Endothelial cell of umbilical vein (primary cell): Measurements from ENCODE around the gene PGBD2. TPM values are rescaled to one million over a fixed set of nuclear protein-coding genes. Genes with fewer than 3 reads are reported as not detected.

Experiments used
- BruUV-seq: library from RNA; stranded (reverse); fragments of 400-500 nt; replicated peaks from 2 replicates; lab custom pipeline; 2021; lab: Mats Ljungman, UMichigan
- CTCF ChIA-PET: fragments of 300-600, 350-600 bp; sonication (Branson Sonifier 250); formaldehyde crosslinking; loops from one replicate; lab custom pipeline; 2021; ENCODE audit warnings: antibody characterized with exemption, inconsistent platforms; lab: Charles Lee
- POLR2A ChIA-PET: fragments of 300-600, 350-600 bp; sonication (Branson Sonifier 250); formaldehyde crosslinking; loops from one replicate; lab custom pipeline; 2021; ENCODE audit warnings: antibody characterized with exemption, inconsistent platforms; lab: Charles Lee
- DNase-seq: peaks from one replicate; pipeline ENCODE4 v3.0.0-alpha.2; 2011; ENCODE audit warnings: low read depth, low spot score
- FAIRE-seq: peaks from 2 replicates; lab custom pipeline; 2011; peaks lifted over from hg19 to GRCh38; lab: Jason Lieb, UNC
- H2AFZ ChIP-seq: 2 replicates; pipeline ENCODE4 v1.6.0; 2012; ENCODE audit warnings: low read depth, low read length, control low read depth, inconsistent platforms
- H3K27ac ChIP-seq: 2 replicates; pipeline ENCODE4 v1.5.1; 2011; ENCODE audit warnings: low read depth, mild to moderate bottlenecking, control low read depth, low read length, moderate library complexity; ENCODE audit not compliant: insufficient read depth
- H3K27me3 ChIP-seq, 2 experiments: 2 replicates each; pipeline versions ENCODE4 v1.6.0 to v1.6.1; 2011; ENCODE audit warnings: low read length in 2 of 2, mixed read lengths in 1 of 2; ENCODE audit not compliant: control insufficient read depth in 2 of 2, insufficient read depth in 2 of 2
- H3K36me3 ChIP-seq, 2 experiments: 2 replicates in 1 of 2; 3 replicates in 1 of 2; pipeline ENCODE4 v1.5.1; 2011; ENCODE audit warnings: low read length in 2 of 2, mild to moderate bottlenecking in 1 of 2, moderate library complexity in 1 of 2; ENCODE audit not compliant: control insufficient read depth in 2 of 2, insufficient read depth in 2 of 2; ENCODE audit errors: extremely low read depth in 1 of 2
- H3K4me1 ChIP-seq: 3 replicates; pipeline ENCODE4 v1.5.1; 2011; ENCODE audit warnings: mild to moderate bottlenecking, low read length; ENCODE audit not compliant: control insufficient read depth, insufficient read depth; ENCODE audit errors: extremely low read depth
- H3K4me2 ChIP-seq: 2 replicates; pipeline ENCODE4 v1.6.1; 2011; ENCODE audit warnings: low read length, control low read depth, mixed read lengths; ENCODE audit not compliant: insufficient read depth
- H3K4me3 ChIP-seq, 3 experiments: fragments of 200-600 bp in 1 of 3; sonication (generic), shearing (Covaris generic) in 1 of 3; replicated peaks in 1 of 3; 2 replicates each; pipeline ENCODE4 v1.5.1; 2011 to 2016; ENCODE audit warnings: control low read depth in 3 of 3, low read length in 3 of 3, mild to moderate bottlenecking in 2 of 3, inconsistent platforms in 1 of 3, low read depth in 1 of 3, moderate library complexity in 1 of 3; ENCODE audit not compliant: insufficient read depth in 1 of 3
- H3K79me2 ChIP-seq: 2 replicates; pipeline ENCODE4 v1.6.0; 2012; ENCODE audit warnings: low read length, inconsistent platforms; ENCODE audit not compliant: control insufficient read depth, insufficient read depth
- H3K9ac ChIP-seq: replicated peaks from 2 replicates; pipeline ENCODE3; 2011; ENCODE audit warnings: low read length, control low read depth; ENCODE audit not compliant: insufficient read depth; ENCODE audit errors: extremely low read depth
- H3K9me1 ChIP-seq: replicated peaks from 3 replicates; pipeline ENCODE4 v1.6.0; 2011; ENCODE audit warnings: mild to moderate bottlenecking, low read length; ENCODE audit not compliant: control insufficient read depth, insufficient read depth; ENCODE audit errors: extremely low read depth
- H3K9me3 ChIP-seq: replicated peaks from 2 replicates; pipeline ENCODE4 v1.5.1; 2012; ENCODE audit warnings: low read length, inconsistent platforms; ENCODE audit not compliant: control insufficient read depth, insufficient read depth
- H4K20me1 ChIP-seq: replicated peaks from 2 replicates; pipeline ENCODE3; 2011; ENCODE audit warnings: mild to moderate bottlenecking, low read length; ENCODE audit not compliant: control insufficient read depth, insufficient read depth; ENCODE audit errors: extremely low read depth
- EZH2 ChIP-seq: IDR thresholded peaks from 2 replicates; pipeline ENCODE4 v1.6.1; 2012; ENCODE audit warnings: borderline replicate concordance, low read depth, mild to moderate bottlenecking, moderate library complexity, low read length, inconsistent platforms; ENCODE audit not compliant: severe bottlenecking
- FOS ChIP-seq: IDR thresholded peaks from 2 replicates; pipeline ENCODE4 v1.6.1; 2011; ENCODE audit warnings: mild to moderate bottlenecking, low read length, moderate library complexity, borderline replicate concordance; ENCODE audit not compliant: insufficient read depth
- GATA2 ChIP-seq: IDR thresholded peaks from 2 replicates; pipeline ENCODE4 v1.7.0; 2011; ENCODE audit warnings: low read depth, mild to moderate bottlenecking, moderate library complexity, mixed read lengths, low read length; ENCODE audit not compliant: insufficient read length, insufficient read depth
- POLR2A ChIP-seq: IDR thresholded peaks from 2 replicates; pipeline ENCODE4 v1.6.1; 2012; ENCODE audit warnings: low read depth, mild to moderate bottlenecking, control low read depth, low read length
- POLR2AphosphoS5 ChIP-seq: IDR thresholded peaks from 2 replicates; pipeline ENCODE4 v1.6.1; 2012; ENCODE audit warnings: low read depth, mild to moderate bottlenecking, control low read depth, low read length, moderate library complexity; ENCODE audit not compliant: insufficient read depth
- dilution Hi-C: fragments of 300-500 bp; cut with MboI; formaldehyde crosslinking; loops from one replicate; pipeline ENCODE4 v1.15.0; 2019; ENCODE audit warnings: low sequenced_read_pairs; ENCODE audit not compliant: extremely low pct_ligation_motif_present
- intact Hi-C: fragments of 100-400 bp; cut with micrococcal nuclease; formaldehyde crosslinking; loops from one replicate; pipeline ENCODE4 v1.10.0; 2022
- polyA plus RNA-seq, 4 experiments: library from polyadenylated mRNA; depleted of rRNA in 3 of 4; stranded (reverse) in 3 of 4; unstranded in 1 of 4; fragments of >200 nt; gene quantifications; 2 replicates each; pipeline versions ENCODE4 v1.2.1 to v1.2.3, GENCODE V29; 2011 to 2012; ENCODE audit warnings: missing spikeins in 1 of 4
- total RNA-seq: library from RNA; stranded (reverse); gene quantifications from 2 replicates; pipeline ENCODE4 v1.2.3, GENCODE V29; 2021
- TF ChIP-seq, protein P1 (sequence below), 2 donors: IDR thresholded peaks; 1 replicate in 1 of 2; 2 replicates in 1 of 2; pipeline ENCODE4 v1.5.1; 2011; ENCODE audit warnings: low read length in 2 of 2, mild to moderate bottlenecking in 2 of 2, moderate library complexity in 2 of 2, control low read depth in 1 of 2, inconsistent platforms in 1 of 2, low read depth in 1 of 2; ENCODE audit not compliant: insufficient read depth in 1 of 2; ENCODE audit errors: extremely low read depth in 1 of 2
- TF ChIP-seq, protein P2 (sequence below): IDR thresholded peaks from 2 replicates; pipeline ENCODE4 v1.6.1; 2011; ENCODE audit not compliant: insufficient read depth, insufficient read length

The PGBD2 gene
- total and polyA plus RNA-seq, 2 donors (not counting 3 experiments of a cell fraction or from before 2014, with no cell fraction given): 5.2 to 6.1 TPM

DNA sequence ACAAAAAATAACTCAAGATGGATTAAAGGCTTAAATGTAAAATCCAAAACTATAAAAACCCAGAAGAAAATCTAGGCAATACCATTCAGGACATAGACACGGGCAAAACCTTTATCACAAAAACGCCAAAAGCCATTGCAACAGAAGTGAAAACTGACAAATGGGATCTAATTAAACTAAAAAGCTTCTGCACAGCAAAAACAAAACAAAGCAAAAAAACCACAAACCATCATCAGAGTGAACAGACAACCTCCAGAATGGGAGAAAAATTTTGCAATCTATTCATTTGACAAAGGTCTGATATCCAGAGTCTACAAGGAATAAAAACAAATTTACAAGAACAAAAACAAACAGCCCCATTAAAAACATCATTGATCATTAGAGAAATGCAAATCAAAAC is 4.5 kb upstream of the PGBD2 start:
- BruUV-seq: no TSS peak
- H3K79me2 ChIP-seq: no peaks in the 10 kb centered on the region
- H3K4me3 ChIP-seq: no peak overlapping the region
- no peak for FAIRE-seq
- H3K27ac ChIP-seq: no peak overlapping the region
- intact Hi-C loops (no loop called here), dilution Hi-C loops (no loop called here)
- H3K4me2 ChIP-seq: no peak overlapping the region
- H3K9me3 ChIP-seq: no peaks in the 10 kb centered on the region
- TF ChIP-seq POLR2AphosphoS5: no peak
- no peak for TF ChIP-seq GATA2
- TF ChIP-seq, protein P1, sequence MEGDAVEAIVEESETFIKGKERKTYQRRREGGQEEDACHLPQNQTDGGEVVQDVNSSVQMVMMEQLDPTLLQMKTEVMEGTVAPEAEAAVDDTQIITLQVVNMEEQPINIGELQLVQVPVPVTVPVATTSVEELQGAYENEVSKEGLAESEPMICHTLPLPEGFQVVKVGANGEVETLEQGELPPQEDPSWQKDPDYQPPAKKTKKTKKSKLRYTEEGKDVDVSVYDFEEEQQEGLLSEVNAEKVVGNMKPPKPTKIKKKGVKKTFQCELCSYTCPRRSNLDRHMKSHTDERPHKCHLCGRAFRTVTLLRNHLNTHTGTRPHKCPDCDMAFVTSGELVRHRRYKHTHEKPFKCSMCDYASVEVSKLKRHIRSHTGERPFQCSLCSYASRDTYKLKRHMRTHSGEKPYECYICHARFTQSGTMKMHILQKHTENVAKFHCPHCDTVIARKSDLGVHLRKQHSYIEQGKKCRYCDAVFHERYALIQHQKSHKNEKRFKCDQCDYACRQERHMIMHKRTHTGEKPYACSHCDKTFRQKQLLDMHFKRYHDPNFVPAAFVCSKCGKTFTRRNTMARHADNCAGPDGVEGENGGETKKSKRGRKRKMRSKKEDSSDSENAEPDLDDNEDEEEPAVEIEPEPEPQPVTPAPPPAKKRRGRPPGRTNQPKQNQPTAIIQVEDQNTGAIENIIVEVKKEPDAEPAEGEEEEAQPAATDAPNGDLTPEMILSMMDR (IDR thresholded peaks at IDR 0.05; ENCODE audit: extremely low read depth in 1 of 2, insufficient read depth in 1 of 2, low read depth in 1 of 2, low read length in 2 of 2): no peak
- TF ChIP-seq, protein P2, sequence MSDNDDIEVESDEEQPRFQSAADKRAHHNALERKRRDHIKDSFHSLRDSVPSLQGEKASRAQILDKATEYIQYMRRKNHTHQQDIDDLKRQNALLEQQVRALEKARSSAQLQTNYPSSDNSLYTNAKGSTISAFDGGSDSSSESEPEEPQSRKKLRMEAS: no peak
- TF ChIP-seq POLR2A: no peak
- no peak for TF ChIP-seq EZH2
- no peak for TF ChIP-seq FOS
- H3K36me3 ChIP-seq: no peaks in the 10 kb centered on the region
- H3K4me1 ChIP-seq: peaks cover 4% of the 10 kb centered on the region
- ChIA-PET POLR2A (no interaction called here), CTCF (no interaction called here)
- DNase-seq: no peak
- H3K9me1 ChIP-seq: no peaks in the 10 kb centered on the region
- H2AFZ ChIP-seq: no peak overlapping the region
- no peak overlapping the region for H3K9ac ChIP-seq
- no peaks in the 10 kb centered on the region for H4K20me1 ChIP-seq
- peaks cover 6 to 9% of the 10 kb centered on the region in 2 experiments for H3K27me3 ChIP-seq
